HEK293 (cell line): ENCODE data around the gene RASA4B.
"Not testable (repeated sequence)": the region's sequence is repeated elsewhere in the genome, so short reads cannot be mapped to it uniquely, and the experiment has no call there.

Source experiments
- CTCF ChIA-PET: fragments of 350-600 bp; formaldehyde crosslinking; extraction: SDS; loops from one replicate; lab custom pipeline; 2021; ENCODE audit warnings: antibody characterized with exemption; lab: Yijun Ruan, JAX
- POLR2A ChIA-PET: fragments of 300-600 bp; formaldehyde crosslinking; extraction: SDS; loops from one replicate; lab custom pipeline; 2020; ENCODE audit warnings: antibody characterized with exemption, inconsistent platforms; lab: Yijun Ruan, JAX
- H3K27ac ChIP-seq: fragments of 200-500 bp; sonication (Bioruptor generic); 2 replicates; pipeline ENCODE4 v1.5.1; 2014; ENCODE audit warnings: low read depth, low read length, control low read depth, inconsistent platforms; ENCODE audit errors: extremely low read depth
- H3K36me3 ChIP-seq, 2 experiments: fragments of 200-500 bp in 1 of 2; sonication (Bioruptor generic) in 1 of 2; 1 replicate in 1 of 2; 2 replicates in 1 of 2; pipeline ENCODE4 v1.5.1; 2014 to 2017; ENCODE audit warnings: inconsistent platforms in 2 of 2, low read length in 2 of 2; ENCODE audit not compliant: control insufficient read depth in 2 of 2, insufficient read depth in 1 of 2
- H3K4me1 ChIP-seq: fragments of 200-500 bp; sonication (Bioruptor generic); 2 replicates; pipeline ENCODE4 v1.5.1; 2014; ENCODE audit warnings: mild to moderate bottlenecking, low read length, inconsistent platforms; ENCODE audit not compliant: control insufficient read depth, insufficient read depth
- H3K4me3 ChIP-seq: 2 replicates; pipeline ENCODE4 v1.5.1; 2011; ENCODE audit warnings: low read depth, mild to moderate bottlenecking, control low read depth, low read length, moderate library complexity
- H3K9me3 ChIP-seq: fragments of 200-500 bp; sonication (Bioruptor generic); 2 replicates; pipeline ENCODE4 v1.5.1; 2014; ENCODE audit warnings: low read depth, low read length, inconsistent platforms; ENCODE audit not compliant: control insufficient read depth, insufficient read depth

The RASA4B gene

GRCh38 chr7:102507410-102508088, 10.0 kb downstream of the RASA4B start:
- POLR2A ChIA-PET, H3K27ac ChIP-seq, H3K9me3 ChIP-seq, H3K4me3 ChIP-seq, CTCF ChIA-PET, H3K4me1 ChIP-seq, H3K36me3 ChIP-seq: not testable (repeated sequence)

DNA sequence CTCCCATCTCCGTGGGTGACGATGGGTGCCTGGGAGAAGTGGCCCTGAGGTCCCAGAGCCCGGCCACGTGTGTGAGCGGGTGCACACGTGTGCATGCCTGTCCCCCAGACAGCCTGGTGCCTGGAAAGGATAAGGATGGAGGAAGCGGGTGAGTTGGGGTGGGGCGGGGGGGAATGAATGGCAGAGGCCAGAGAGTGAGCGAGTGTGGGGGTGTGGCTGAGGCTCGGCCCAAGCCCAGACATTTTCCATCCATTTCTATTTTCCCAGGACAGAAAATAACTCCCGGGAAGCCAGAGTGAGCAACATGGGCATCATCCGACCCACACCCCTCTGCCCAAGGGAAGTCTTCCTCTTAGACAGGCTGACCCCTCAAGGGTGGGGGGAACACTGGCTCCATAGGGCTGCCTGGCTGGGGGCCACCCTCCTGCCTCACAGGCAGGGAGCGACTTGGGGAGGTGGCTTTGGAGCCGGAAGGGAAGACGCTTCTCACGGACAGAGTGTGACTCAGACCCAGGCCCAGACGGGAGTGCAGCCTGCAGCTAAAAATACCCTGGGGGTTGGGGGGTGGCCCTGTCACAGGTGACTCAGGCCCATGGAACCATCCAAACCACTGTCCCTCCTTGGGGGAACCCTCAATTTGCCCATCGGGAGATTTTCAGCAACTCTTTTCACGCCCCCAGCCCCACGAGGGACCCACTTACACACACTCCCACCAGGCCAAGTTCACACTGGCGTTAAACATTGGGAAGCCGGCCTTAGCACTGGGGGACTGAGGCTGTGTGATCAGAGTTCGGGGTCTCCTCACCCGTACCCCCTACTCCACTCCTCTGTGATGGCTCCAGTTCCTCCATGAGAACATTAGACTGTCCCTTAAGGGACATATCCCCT, 12.0 kb downstream of the RASA4B start:
- H3K4me1 ChIP-seq, H3K36me3 ChIP-seq, POLR2A ChIA-PET, H3K9me3 ChIP-seq, H3K27ac ChIP-seq, CTCF ChIA-PET, H3K4me3 ChIP-seq: not testable (repeated sequence)

DNA sequence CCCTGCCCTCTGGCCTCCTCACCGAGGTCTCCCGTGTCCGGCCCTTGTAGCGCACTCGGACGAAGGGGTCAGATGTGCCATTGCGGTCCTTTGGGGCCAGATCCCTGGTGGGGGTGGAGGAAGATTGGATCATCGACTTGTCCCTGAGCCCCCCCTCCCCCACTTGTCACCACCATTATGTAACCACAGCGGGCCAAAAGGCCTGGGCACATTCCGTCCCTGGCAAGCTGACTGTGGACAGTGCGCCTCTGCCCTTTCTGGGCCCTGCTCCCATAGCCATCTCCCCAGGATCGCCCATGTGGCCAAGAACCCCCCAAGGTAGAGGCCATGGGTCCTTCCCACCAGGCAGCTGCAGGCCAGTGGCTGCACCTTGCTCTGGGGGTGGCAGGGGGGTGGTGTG, 14.4 kb downstream of the RASA4B start:
- POLR2A ChIA-PET, CTCF ChIA-PET, H3K27ac ChIP-seq, H3K36me3 ChIP-seq, H3K4me3 ChIP-seq, H3K9me3 ChIP-seq, H3K4me1 ChIP-seq: not testable (repeated sequence)

DNA sequence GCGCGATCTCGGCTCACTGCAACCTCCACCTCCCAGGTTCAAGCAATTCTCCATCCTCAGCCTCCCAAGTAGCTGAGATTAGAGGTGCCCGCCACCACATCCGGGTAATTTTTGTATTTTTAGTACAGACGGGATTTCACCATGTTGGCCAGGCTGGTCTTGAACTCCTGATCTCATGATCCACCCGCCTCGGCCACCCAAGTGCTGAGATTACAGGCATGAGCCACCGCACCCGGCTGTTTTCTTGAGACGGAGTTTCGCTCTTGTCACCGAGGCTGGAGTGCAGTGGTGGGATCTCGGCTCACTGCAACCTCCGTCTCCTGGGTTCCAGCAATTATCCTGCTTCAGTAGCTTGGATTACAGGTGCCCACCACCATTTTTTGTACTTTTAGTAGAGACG, 19.3 kb downstream of the RASA4B start:
- H3K4me1 ChIP-seq, CTCF ChIA-PET, H3K9me3 ChIP-seq, POLR2A ChIA-PET, H3K27ac ChIP-seq, H3K36me3 ChIP-seq, H3K4me3 ChIP-seq: not testable (repeated sequence)

DNA sequence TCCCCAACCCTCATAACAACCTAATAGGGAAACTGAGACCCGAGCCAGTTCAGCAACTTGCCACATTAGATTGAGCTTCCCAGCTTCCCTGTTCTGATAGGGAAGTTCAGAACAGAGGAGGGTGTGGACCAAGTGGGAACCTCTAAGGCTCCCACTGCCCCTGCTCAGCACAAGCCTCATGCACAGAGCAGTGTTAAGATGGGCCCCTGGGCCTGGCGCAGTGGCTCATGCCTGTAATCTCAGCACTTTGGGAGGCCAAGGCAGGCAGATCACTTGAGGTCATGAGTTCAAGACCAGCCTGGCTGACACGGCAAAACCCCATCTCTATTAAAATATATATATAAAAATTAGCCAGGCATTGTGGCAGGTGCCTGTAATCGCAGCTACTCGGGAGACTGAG, 20.3 kb downstream of the RASA4B start:
- H3K27ac ChIP-seq, H3K4me1 ChIP-seq, POLR2A ChIA-PET, H3K36me3 ChIP-seq, CTCF ChIA-PET, H3K9me3 ChIP-seq, H3K4me3 ChIP-seq: not testable (repeated sequence)

DNA sequence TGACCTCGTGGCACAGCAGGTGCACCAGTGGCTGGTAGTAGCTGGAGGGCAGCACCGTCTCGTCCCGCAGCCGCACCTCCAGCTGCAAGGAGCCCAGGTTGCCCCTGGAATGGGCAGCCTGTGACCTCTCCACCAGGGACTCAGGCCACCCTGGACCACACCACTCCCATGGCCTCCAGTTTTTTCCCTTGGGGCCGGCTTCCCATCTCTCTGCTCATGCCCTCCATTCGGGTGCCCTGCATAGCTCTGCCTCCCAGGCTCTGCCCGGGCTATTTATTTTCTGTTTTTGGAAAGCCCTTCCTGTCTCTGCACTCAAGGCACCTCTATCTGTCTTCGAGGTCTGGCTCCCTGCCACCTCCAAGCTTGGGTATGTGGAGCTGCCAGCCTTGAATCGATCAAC, 20.7 kb downstream of the RASA4B start:
- POLR2A ChIA-PET, H3K36me3 ChIP-seq, H3K9me3 ChIP-seq, CTCF ChIA-PET, H3K27ac ChIP-seq, H3K4me1 ChIP-seq, H3K4me3 ChIP-seq: not testable (repeated sequence)

DNA sequence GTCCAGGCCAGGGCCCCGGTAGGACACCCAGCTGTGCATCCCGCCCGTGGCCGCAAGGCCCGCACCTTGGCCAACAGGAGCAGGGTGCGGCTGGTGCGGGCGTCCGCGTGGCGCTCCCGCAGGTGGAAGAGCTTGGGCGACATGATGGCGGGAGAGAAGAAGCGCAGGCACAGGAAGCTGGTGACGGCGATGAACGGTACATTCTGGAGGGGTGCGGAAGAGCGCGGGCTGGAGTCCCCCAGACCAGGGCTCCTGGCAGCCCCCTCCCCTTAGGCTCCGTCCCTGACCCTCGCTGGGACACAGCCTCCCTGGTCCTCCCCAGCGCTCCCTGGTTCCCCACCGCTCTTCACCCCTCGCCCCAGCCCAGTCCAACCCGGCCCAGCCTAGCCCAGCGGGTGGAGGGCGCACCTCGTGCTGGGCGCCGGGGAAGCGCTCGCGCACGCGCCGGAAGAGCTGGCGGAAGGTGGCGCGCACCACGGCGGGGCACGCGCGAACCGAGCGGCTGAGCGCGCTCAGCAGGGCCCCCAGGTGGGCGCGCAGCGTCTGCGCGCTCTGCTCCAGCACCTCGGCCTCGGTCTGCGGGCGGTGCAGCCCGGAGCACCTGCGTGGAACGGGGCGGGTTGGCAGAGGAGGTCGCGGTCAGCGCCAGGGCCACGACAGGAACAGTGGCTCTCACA, 23.0 kb downstream of the RASA4B start:
- CTCF ChIA-PET, POLR2A ChIA-PET, H3K4me3 ChIP-seq, H3K9me3 ChIP-seq, H3K4me1 ChIP-seq, H3K36me3 ChIP-seq, H3K27ac ChIP-seq: not testable (repeated sequence)

DNA sequence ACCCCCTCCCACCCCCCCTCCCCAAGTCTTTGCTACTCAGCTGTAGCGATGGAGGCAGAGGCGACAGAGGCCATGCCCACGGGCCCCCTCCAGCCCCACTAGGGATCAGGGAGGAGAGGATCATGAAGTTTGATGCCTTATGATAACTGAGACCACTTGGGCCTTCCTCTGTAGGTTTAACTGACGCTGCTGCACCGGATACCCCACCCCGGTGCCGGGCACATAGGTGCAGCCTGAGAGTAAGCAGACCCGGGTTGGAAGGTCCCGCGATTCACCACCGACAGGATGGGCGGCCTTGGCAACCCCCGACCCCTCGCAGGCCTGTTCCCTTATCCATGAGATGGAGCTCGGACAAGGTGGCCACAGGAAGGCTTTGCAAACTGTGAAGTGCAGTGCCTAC, 23.6 kb downstream of the RASA4B start:
- CTCF ChIA-PET, H3K9me3 ChIP-seq, H3K4me1 ChIP-seq, H3K27ac ChIP-seq, H3K36me3 ChIP-seq, POLR2A ChIA-PET, H3K4me3 ChIP-seq: not testable (repeated sequence)

DNA sequence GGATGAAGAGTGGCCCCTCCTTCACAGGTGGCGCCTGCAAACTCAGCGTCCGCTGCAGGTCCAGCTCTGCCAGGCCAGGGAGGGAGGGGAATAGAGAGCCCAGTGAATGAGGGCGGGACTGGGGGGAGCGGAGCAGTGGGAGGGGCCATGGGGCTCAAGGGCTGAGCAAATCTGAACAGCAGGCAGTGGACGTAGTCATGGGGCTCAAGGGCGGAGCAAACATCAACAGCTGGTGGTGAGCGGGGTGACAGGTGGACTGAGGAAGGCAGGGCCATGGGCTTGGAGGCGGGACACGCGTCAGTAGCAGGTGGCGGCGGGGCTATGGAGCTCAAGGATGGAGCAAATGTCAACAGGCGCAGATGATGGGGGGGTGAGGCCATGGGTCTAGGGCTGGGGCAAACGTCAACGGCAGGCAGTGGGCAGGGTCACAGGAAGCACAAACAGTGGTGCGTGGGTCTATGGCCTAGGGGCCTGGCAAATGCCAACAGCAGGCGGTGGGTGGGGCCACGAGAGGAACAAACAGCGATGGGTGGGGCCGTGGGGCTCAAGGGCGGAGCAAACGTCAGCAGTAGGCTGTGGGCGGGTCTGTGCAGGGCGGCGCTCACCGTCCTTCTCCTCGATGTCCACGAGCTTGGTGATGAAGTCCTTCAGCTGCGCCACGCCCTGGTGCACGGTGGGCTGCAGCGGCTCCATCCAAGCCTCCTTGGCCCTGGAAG, 24.2 kb downstream of the RASA4B start:
- H3K36me3 ChIP-seq, H3K9me3 ChIP-seq, CTCF ChIA-PET, H3K4me3 ChIP-seq, H3K27ac ChIP-seq, POLR2A ChIA-PET, H3K4me1 ChIP-seq: not testable (repeated sequence)

DNA sequence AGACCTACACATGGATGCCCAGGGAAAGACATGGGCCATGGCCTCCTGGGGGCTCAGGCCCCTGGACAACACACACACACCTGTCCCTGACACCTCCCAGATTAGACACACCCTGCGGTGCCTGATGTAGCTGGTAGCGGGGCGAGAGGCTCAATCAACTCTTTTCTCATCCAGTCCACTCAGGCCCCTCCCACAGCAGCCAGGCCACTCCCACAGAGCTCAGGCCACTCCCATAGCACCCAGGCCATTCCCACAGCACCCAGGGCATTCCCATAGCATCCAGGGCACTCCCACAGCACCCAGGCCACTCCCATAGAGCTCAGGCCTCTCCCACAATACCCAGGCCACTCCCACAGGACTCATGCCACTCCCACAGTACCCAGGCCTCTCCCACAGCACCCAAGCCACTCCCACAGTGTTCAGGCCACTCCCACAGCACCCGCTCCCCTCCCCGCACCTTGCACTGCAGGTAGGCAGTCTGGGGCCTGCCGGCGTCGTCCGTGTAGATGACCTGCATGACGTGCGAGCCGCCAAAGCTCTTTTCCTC, 27.0 kb downstream of the RASA4B start:
- CTCF ChIA-PET, POLR2A ChIA-PET: not testable (repeated sequence)

More for the DNA sequence above, 27.0 kb downstream of the RASA4B start:
- not testable (repeated sequence) for H3K27ac ChIP-seq, H3K36me3 ChIP-seq, H3K4me1 ChIP-seq, H3K4me3 ChIP-seq, H3K9me3 ChIP-seq
